HG02571 (cell line): ENCODE data around the gene IGDCC3.
A peak's percentile ranks its signal among the peaks of the same experiment; 100 is the strongest.

Experiments
- ATAC-seq: cut with Tn5 transposase; IDR thresholded peaks from one replicate; pipeline ENCODE4 v1.9.1; 2021; ENCODE audit warnings: mild to moderate bottlenecking, moderate library complexity; ENCODE audit not compliant: unreplicated experiment

The IGDCC3 gene

DNA sequence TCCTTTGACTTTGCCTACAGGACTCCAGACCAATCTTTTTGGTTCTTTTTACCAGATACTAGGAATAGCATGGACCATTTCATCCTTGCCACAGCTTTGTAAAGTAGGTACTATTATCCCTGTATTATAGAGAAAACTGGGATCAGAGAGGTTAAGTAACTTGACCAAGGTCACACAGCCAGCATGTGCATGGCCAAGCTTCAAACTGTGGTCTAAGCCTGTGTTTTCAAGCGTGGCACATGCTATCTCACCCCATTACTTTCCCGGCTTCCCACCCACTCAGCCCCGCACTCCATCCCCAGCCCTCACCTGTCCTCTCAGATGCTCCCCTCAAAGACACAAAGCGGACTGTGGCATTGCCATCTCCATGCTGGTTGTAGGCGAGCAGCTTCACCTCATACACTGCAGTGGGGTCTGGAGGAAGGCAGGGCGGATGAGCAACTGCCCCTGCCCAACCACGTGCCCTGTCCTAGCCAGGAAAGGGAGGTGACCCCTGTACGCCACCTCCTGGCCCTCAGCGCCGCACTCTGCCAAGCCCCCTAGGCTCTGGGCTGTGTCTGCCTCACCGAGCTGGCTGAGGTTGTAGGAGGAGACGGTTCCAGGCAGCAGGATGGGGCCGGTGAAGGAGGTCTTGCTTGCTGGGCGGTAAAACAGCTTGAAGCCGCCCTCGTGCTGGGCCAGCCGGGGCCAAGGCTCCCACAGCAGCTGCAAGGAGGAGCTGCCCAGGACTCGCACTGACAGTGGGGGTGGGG lies 47.6 kb downstream of the IGDCC3 start:
- no peak for ATAC-seq

DNA sequence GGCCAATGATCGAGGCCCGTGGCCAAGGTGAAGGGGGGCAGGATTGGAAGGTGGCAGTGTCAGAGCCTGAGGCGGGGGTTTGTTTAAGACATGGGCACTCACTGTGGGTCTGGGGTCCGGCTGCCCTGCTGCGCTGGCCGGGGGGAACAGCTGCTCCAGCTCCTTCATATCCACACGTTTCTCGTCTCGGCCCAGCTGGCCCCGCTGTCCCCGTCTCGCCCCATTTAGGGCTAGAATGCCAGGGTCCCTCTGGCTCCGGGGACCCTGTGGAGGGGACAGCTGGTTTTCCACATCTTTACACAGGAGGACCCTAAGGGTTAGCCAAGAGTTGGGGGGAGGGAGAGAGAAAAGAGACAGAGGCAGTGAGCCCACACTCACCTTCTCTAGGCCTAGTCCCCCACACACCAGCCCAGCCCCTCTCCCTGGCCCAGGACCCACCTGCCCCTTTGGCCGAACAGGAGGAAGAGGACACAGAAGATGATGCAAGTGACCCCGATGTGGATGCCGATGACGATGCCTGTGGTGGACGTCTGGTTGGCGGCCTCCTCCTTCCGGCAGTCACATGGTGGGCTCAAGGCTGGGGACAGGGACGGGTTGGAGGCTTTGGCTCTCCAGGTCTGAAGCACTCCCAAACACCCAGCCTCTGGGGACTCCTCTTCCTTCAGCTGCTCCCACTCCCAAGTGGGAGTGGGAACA lies 48.4 kb downstream of the IGDCC3 start:
- no peak for ATAC-seq

DNA sequence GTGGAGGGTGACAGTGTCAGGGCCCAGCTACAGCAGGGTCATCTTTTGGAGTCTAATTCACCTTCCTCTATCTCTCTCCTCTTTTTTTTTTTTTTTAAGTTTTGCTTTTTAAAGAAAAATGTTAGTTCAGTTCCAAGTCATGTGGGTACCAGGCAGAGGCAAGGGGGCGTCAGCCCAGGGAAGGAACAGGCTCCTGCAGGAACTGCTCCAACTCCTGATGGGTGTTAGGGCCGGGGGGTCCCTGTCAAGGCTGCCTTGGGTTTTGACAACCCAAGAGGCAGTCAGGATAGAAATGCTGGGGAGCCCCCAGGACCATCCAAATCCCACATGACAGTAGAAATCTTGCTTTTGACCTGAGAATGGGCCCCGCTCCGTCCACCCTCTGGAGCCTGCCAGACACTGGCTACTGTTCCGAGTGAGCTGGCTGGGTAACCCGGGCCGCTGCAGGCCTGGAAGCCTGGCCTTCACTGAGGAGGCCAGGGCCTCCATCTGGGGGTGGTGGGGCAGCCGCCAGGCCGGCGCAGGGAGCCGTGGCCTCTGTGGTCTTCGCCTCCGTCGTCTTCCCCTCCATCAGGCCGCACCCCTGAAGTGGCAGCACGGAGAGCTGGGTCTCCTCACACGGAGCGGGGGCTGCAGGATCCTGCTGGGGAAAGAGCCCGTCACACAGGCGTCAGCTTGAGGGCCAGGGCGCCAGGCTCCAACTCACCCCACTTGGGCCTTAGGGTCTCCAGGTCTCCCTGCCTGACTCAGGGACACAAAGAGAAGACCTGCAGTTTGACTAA lies 49.1 kb downstream of the IGDCC3 start:
- ATAC-seq, result no peak

DNA sequence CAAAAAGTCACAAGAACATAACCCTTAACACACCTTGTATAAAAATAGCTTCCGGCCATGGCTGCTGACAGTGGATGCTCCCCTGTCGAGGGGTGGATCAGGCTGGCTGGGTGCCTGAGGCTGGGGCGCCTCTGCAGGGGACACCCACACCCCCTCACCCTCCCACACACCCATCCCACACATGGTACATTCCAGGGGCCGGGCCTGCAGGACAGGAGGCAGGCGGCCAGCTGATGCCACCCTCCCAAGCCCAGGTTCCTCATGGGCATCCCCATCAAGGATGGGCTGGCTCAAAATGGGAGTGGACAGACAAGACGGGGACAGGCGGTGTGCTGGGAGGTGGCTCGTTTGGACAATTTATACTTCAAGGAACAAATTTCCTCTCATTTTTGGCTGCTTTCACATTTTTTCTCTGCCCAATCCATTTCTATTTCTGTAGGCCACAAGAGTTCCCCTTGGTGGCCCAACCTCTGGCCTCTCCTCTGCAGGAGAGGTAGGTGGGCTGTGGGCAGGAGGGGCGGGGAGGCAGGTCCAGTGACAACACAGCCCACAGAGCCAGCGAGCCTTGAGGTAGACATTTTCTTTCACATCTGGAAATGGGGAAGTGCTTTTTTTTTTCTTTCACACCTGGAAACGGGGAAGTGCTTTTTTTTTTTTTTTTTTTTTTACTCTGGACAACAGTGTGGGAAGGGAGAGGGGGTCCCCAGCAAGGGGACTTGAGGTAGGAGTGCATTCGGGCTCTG lies 50.0 kb downstream of the IGDCC3 start:
- no peak for ATAC-seq

DNA sequence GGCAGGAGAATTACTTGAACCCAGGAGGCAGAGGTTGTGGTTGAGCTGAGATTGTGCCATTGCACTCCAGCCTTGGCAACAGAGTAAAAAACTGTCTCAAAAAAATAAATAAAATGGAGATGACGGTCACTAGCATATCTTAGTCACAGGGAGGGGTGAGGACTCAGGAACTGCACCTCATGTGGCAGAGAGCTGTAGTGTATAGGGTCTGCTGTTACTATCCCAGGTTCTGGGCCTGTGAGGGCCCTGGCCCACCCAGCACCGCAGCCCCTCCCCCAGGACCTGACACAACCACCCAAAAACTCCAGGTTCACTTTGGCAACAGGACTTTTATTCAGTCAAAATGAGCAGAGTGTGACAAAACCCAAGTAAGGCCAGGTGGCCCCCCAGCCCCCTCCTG lies 51.0 kb downstream of the IGDCC3 start:
- no peak for ATAC-seq

DNA sequence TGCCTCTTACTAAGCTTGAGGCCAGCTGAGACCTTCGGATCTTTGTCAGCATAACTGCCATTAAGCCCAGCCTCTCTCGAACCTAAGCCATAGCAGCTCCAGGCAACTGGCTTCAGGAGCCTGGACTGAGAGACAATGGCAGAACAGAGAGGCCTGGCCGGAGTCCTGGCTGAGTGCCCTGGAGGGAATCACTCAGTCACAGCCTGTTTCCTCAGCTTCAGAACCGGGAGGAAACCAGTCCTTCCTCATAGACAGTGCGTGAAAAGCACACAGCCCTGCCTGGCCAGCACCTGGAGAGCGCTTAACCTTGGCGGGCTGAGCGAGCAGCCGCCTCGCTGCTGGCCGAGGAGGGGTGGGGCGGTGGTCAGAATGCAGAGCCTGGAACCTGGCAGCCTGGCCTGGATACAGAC lies 51.7 kb downstream of the IGDCC3 start:
- no peak for ATAC-seq

DNA sequence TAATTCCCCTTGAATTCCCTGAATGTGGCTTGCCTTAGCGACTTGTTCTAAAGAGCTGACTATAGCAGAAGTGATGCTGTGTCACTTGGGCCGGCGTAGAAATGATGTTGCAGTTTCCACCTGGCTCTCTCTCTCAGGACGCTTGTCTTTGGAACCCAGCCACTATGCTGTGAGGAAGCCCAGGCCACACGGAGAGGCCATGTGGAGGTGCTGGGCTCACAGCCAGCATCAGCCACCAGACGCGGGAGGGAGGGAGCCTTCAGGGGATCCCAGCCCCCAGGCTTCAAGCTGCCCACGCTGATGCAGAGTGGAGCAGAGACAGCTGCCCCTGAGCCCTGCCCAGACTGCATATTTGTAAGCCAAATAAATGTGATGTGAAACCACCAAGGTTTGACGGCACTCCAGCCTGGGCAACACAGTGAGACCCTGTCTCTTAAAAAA lies 54.7 kb downstream of the IGDCC3 start:
- ATAC-seq, result no peak

DNA sequence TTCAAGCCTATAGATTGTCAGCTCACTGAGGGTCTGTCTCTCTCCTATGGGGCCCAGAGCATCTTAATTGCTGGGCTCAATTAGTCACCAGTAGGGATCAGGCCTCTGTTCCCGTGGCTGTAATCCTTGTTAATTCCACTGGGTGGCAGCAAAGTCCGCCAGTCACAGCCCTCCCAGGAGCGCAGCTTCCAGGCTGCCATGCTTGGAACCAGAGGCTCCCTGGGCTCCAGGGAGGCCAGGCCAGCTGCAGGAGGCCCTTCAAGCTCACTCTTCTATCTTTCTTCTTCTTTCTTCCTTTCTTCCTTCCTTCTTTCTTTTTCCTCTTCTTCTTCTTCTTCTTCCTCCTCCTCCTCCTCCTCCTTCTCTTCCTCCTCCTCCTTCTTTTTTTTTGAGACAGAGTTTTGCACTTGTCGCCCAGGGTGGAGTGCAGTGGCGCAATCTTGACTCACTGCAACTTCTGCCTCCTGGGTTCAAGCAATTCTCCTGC lies 58.9 kb downstream of the IGDCC3 start:
- no peak for ATAC-seq

DNA sequence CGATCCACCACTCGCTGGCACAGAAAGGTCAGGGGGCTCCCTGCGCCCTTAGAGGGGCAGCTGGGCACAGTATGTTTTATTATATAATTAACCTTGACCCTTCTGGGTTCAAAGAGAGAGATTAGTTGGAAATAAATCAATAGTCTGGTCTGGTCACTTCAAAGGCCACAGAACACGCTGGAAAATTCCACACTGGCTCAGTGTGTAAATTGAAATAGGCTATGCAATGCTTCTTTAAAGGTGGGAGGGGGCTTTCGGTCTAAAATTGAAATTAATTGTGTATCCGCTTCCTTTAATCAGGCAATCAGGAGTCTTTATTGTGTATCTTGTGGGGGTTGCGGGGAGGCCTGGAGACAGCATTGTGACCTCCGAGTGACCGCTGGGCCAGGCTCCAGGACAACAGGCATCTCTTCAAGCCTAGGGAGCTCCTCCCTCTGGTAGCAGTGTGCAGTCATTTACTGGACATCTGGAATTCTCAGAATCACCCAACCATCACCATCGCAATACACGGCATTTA lies 65.3 kb downstream of the IGDCC3 start:
- ATAC-seq, result no peak

DNA sequence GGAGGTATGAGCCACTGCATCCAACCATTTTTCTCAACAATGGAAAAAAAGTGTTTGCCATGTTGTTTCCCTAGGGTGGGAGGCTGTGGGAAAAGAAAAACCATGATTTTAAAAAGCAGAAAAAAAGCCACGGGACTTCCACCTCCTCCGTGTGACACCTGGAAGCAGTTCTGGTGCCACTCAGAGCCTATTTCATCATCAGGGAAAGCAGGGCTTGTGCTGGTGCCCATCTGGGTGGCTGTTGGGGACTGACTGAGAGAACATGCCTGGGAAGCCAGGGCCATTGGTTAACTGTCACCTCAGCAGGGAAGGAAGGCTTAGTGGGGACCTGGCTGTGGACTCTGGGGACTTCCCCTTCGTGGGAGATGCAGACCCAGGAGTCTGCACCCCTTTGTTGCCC lies 66.0 kb downstream of the IGDCC3 start:
- no peak for ATAC-seq

DNA sequence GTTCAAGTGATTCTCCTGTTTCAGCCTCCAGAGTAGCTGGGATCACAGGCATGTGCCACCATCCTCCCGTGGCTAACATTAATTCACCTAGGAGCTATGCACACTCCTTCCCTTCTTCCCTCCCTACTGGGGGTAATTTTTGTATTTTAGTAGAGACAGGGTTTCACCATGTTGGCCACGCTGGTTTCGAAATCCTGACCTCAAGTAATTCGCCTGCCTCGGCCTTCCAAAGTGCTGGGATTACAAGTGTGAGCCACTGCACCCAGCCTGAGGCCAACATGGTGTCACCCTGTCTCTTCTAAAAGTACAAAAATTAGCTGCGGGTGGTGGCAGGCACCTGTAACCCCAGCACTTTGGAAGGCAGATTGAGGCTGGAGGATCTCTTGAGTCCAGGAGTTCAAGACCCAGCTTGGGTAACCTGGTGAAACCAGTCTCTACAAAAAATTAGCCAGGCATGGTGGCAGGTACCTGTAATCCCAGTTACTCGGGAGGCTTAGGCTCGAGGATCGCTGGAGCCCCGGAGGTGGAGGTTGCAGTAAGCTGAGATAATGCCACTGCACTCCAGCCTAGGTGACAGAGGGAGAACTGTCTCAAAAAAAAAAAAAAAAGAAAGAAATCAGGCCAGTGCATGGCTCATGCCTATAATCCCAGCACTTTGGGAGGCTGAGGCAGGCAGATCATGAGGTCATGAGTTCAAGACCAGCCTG lies 67.2 kb downstream of the IGDCC3 start:
- ATAC-seq, result no peak

DNA sequence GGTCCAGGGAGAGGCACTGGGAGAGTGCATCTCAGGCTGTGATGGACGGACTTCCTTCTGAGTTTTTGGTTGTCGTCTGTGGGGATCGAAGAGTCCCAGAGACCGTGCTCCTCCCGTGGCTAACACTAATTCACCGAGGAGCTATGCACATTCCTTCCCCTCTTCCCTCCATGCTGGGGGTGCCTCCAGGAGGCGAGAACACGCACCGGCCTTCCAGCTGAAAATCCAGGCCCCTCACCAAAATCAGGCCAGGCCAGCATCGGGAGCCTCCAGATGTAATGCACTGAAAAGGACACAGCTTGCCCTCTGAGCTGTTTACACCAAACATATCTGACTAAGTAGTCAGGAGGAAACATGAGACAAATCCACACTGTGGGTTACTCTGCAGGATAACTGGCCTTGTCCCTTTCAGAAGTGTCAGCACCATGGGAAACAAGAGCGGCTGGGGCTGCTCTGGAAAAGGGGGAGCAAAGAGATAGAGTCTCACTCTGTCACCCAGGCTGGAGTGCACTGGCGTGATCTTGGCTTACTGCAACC lies 67.9 kb downstream of the IGDCC3 start:
- ATAC-seq, result no peak

DNA sequence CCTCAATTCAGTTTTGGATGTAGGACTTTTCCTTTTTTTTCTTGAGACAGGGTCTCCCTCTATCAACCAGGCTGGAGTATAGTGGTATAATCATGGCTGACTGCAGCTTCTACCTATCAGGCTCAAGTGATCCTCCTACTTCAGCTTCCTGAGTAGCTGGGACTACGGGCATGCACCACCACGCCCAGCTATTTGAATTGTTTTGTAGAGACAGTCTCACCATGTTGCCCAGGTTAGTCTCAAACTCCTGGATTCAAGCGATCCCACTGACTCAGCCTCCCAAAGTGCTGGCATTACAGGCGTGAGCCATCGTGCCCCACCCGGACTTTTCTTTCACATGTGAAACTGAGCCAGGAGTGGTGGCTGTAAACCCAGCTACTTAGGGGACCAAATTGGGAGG lies 69.8 kb downstream of the IGDCC3 start:
- ATAC-seq, result no peak

DNA sequence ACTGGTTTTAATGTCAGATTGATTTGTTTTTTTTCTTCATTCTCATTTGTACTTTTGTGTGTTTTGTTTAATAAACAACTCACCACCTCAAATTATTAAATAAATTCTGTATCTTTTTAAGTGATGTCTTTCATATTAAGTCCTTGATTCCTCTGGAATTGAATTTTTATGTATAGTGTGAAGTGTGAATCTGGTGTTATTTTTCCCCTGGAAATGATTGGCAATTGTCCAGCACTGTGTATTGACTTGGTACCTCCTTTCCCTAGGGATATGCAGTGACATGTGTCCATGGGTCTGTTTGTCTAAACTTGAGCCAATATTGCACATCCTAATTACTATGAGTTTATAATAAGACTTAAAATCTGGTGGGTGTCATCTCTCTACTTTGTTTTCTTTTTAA lies 71.3 kb downstream of the IGDCC3 start:
- ATAC-seq, result no peak

DNA sequence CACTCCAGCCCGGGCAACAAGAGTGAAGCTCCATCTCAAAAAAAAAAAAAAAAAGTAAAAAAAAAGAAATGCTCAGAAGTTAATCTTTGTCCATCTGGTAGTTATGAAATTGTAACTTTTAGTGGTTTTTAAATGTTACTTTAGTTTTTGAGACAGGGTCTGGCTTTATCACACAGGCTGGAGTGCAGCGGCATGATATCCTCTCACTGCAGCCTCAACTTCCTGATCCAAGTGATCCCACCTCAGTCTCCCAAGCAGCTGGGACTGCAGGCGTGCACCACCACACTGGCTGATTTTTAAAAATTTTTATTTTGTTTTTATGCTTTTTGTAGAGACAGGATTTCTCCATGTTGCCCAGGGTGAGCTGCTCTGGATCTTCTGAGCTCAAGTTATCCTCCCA lies 72.0 kb downstream of the IGDCC3 start:
- ATAC-seq, result no peak

DNA sequence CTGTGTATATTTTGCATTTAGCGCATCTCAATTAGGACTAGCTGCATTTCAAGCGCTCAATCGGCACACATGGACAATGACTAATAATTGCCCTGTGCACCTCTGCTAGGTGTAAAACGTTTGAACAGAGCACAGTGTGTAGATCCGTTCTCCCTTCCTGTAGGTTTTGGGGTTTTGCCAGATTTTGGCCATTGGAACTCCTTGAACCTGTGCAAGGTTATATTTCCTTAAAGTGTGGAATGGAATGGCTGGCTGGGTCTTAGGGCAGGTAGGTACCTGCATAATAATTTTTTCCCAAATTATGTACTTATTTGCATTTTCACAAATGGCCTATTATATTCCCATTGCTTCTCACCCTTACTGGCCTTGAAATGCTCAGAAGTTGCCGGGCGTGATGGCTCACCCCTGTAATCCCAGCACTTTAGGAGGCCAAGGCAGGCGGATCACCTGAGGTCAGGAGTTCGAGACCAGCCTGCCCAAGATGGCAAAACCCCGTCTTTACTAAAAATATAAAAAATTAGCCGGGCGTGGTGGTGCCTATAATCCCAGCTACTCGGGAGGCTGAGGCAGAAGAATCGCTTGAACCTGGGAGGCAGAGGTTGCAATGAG lies 72.5 kb downstream of the IGDCC3 start:
- ATAC-seq, result no peak

DNA sequence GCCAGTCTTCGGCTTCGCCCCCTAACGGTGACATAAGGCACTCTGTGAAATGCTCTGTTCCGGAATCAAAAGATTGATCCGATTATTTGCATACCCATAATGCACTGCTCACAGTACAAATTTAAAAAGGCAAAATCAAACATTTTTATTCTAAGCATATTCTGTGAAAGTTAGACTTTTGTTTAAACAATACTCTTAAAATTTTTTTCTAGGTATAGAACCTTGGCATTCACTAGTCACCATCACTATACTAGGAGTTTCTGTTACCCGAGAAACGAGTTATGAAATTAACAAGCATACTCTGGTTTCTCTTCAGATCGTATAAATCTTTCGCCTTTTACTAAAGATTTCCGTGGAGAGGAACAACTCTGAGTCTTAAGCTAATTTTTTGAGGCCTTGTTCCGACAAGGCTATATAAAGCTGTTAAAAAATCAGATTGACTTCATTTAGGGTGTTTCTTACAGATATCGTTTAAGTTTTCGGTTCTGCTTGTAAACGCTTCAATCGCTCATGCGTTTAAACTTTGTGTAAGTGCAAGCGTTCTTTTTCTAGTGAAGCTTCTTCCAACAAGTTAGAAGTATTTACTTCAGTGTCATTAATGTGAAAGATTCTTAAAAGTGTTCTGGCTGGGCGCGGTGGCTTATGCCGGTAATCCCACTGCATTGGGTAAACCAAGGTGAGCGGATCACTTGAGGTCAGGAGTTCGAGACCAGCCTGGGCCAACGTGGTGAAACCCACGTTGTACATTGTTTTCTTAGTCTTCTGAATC lies 73.2 kb downstream of the IGDCC3 start, which contains the start of gene RNU5B-1:
Gene RNU5B-1, plus strand, starts transcription at position 297 of the 769 bp plus-strand sequence.
- peak; percentile 58 for ATAC-seq

DNA sequence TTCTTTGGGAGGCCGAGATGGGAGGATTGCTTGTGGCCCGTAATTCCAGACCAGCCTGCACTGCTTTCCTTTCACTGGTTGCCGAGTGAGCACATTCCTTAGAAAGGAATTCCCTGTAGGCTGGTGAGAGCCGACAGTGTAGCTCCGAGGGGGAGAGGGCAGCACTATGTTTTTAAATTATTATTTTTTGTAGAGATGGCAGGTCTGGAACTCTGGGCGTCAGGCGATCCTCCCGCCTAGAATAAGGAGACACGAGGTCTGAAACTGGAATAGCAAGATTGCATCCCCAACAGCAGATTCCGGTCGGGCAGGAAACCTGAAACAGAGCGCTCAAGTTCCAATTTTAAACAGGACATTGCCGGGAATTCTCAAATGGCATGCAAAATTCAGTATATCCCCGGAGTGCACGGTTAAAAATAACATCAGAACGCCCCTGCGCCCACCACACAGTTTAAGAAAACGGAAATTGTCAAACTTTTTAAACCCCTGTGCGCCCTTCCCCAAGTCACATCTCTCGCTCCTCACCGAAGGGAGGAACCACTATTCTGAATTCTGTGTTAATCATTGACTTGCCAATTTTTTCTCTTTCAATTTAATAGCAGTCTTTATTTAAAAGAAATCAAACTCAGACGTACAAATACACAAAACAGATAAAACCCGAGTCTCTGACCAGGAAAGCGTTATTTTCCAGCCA lies 74.0 kb downstream of the IGDCC3 start:
- ATAC-seq, result peak; percentile 6
